ENCODE measurements around the gene MEX3A. TPM values are rescaled to one million over a fixed set of nuclear protein-coding genes. Genes with fewer than 3 reads are reported as not detected.
A peak's percentile ranks its signal among the peaks of the same experiment; 100 is the strongest.

The MEX3A gene
- total RNA-seq, 2 donors from 2014 or later, result 0.15 to 0.47 TPM

- peaks cover 0 to 68% of the 10 kb centered on the region in 2 donors for H3K4me1 ChIP-seq
- no peak for DNase-seq (ENCODE audit: low spot score)
- peaks cover 5% of the 10 kb centered on the region for H3K36me3 ChIP-seq
- H3K27me3 ChIP-seq, result no peaks in the 10 kb centered on the region
- H3K27ac ChIP-seq, result peak overlapping the region; percentile 97 to 100
- peak overlapping the region; percentile 89 to 97 for H3K4me3 ChIP-seq
- no peak for TF ChIP-seq CTCF (IDR thresholded peaks at IDR 0.05)
- H3K9me3 ChIP-seq, result no peaks in the 10 kb centered on the region
Observed at GRCh38 chr1:156114919-156115513, 32.8 kb upstream of the MEX3A start.

DNA sequence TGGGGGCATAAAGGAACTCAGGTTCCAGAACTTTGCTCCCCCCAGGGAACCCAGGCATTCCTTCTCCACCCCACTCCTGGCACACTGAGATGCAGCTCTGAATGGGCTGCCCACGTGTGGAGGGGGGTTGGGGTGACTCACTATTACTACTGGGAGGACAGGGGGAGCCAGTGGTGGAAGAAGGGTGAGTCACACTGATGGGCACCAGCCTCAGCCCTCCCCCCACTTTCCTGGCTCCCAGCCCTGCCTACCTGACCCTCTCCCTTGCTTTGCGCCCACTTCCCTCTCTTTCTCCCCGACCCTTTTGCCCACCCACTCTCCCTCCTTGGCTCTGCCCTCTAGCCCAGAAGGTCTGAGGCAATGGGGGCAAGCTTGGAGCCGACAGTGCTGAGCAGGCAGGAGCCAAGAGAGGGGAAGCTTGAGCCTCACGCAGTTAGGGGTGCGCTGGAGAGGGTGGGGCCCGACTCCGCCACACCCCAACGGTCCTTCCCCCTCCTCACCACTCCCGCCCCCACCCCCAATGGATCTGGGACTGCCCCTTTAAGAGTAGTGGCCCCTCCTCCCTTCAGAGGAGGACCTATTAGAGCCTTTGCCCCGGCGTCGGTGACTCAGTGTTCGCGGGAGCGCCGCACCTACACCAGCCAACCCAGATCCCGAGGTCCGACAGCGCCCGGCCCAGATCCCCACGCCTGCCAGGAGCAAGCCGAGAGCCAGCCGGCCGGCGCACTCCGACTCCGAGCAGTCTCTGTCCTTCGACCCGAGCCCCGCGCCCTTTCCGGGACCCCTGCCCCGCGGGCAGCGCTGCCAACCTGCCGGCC, 32.0 kb upstream of the MEX3A start, which contains the start of gene LMNA:
Gene LMNA, plus strand, starts transcription at position 611 of the 818 bp plus-strand sequence. CDS start 208 bp downstream, outside the sequence.
- H3K27ac ChIP-seq, result peak within 1 kb of the TSS; percentile 97 to 100
- TF ChIP-seq CTCF (IDR thresholded peaks at IDR 0.05), result no peak
- H3K4me3 ChIP-seq, result peak within 1 kb of the TSS; percentile 89 to 97
- H3K4me1 ChIP-seq, result peaks cover 0 to 61% of the 10 kb centered on the region in 2 donors
- peak; percentile 97 for DNase-seq (ENCODE audit: low spot score)
- H3K9me3 ChIP-seq, result no peaks in the 10 kb centered on the region
- no peaks in the 10 kb centered on the region for H3K27me3 ChIP-seq
- peaks cover 5% of the 10 kb centered on the region for H3K36me3 ChIP-seq

- peaks cover 0 to 52% of the 10 kb centered on the region in 2 donors for H3K4me1 ChIP-seq
- peaks cover 5% of the 10 kb centered on the region for H3K36me3 ChIP-seq
- no peaks in the 10 kb centered on the region for H3K27me3 ChIP-seq
- H3K27ac ChIP-seq, result peak overlapping the region; percentile 97 to 100
- no peak for DNase-seq (ENCODE audit: low spot score)
- TF ChIP-seq CTCF (IDR thresholded peaks at IDR 0.05), result no peak
- H3K4me3 ChIP-seq, result no peak overlapping the region
- no peaks in the 10 kb centered on the region for H3K9me3 ChIP-seq
Observed at GRCh38 chr1:156113282-156113950, 31.2 kb upstream of the MEX3A start.

DNA sequence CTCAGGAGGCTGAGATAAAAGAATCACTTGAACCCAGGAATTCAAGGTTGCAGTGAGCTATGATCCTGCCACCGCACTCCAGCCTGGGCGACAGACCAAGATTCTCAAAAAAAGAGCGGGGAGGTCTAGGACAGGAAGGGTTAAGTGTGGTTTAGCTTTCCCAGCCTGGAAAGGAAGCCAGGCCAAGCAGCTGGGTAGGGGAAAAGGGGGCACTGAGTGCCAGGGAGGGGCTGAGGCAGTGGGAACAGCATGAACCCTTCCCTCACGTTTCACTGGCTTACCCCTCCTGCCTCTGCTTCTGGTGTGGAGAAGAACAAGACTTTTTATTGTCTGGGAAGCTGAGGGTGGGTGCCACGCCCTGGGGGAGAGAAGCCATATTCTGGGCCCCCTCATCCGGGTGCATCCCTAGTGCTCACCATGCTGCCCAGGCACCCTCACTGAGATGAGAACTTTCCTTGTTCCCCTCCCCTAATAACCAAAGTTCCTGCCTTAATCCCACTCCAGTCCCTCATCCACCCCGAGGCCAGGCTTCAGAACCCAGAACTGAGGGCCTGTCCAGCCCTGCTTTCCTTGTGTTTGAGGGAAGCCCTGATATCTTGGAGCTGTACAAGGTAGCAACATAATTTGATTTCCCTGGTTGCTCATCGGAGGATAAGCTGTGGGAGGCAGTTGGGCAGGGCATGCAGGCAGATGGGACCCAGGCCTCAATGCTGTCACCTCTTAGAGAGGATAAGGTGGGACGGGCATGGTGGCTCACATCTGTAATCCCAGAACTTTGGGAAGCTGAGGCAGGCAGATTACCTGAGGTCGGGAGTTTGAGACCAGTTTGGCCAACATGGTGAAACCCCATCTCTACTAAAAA, 30.2 kb upstream of the MEX3A start:
- DNase-seq (ENCODE audit: low spot score), result no peak
- Histone ChIP-seq H3K27me3 (no peaks in the 10 kb centered on the region), H3K4me3 (no peak overlapping the region), H3K4me1 (peaks cover 0 to 46% of the 10 kb centered on the region in 2 donors), H3K27ac (peak overlapping the region; percentile 97 to 100), H3K36me3 (peaks cover 5% of the 10 kb centered on the region), H3K9me3 (no peaks in the 10 kb centered on the region)
- TF ChIP-seq CTCF (IDR thresholded peaks at IDR 0.05), result no peak

DNA sequence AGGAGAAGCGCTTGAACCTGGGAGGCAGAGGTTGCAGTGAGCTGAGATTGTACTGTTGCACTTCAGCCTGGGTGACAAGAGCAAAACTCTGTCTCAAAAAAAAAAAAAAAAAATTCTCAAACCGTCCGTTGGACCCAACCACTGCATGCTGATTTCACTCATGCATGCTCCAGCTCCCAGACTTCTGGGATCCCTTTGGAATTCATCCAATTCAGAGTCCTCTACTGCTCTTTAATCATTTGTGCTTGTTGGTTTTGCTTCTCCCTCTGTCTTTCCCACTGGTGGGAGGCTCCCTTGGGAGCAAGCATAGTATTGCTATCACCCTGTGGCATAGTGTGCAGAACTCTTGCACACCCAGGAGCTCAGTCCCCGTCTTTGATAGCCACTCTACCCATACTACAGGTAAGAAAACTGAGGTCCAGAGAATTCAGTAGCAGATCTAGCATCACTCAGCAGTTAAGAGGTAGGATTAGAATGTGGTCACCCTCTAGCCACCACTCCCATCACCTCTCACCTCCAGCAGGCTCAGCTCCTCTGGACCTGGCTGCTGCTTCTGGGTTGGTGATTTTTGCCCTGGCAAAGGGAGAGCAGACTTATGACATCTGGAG, 29.2 kb upstream of the MEX3A start:
- no peak for DNase-seq (ENCODE audit: low spot score)
- H3K4me1 ChIP-seq, result peaks cover 0 to 46% of the 10 kb centered on the region in 2 donors

More for the DNA sequence above, 29.2 kb upstream of the MEX3A start:
- H3K4me3 ChIP-seq, result no peak overlapping the region
- H3K9me3 ChIP-seq, result no peaks in the 10 kb centered on the region
- H3K36me3 ChIP-seq, result peaks cover 5% of the 10 kb centered on the region
- TF ChIP-seq CTCF (IDR thresholded peaks at IDR 0.05), result no peak
- H3K27ac ChIP-seq, result peak overlapping the region in 1 of 2 donors; percentile 97
- no peaks in the 10 kb centered on the region for H3K27me3 ChIP-seq

Measured in right atrium auricular region (tissue), 2 donors.